Omental fat pad (tissue), 4 donors: ENCODE results near the gene AFF2. TPM values are rescaled to one million over a fixed set of nuclear protein-coding genes. Genes with fewer than 3 reads are reported as not detected.

Experiments used
- ATAC-seq: fragments of 150-250 bp; one replicate; pipeline ENCODE4 v1.9.1; 2016; ENCODE audit warnings: mild to moderate bottlenecking, moderate library complexity; ENCODE audit not compliant: low FRiP score
- DNase-seq: peaks from one replicate; pipeline ENCODE4 v3.0.0-alpha.2; 2019; ENCODE audit warnings: low spot score
- CTCF ChIP-seq, 3 donors: fragments of 450-650 bp; IDR thresholded peaks; one replicate each; pipeline ENCODE4 v1.5.1; 2016 to 2017; ENCODE audit warnings: antibody characterized with exemption in 3 of 3, mild to moderate bottlenecking in 3 of 3, moderate library complexity in 2 of 3
- total RNA-seq, 4 donors: library from RNA; depleted of rRNA; stranded (reverse); fragments of >200 nt; gene quantifications; one replicate each; pipeline ENCODE4 v1.1.0, GENCODE V29; 2016

The AFF2 gene
- total RNA-seq, 4 donors from 2014 or later: 5.7 to 16.7 (median 12.3) TPM

- no peak for DNase-seq
- no peak for TF ChIP-seq CTCF (IDR thresholded peaks at IDR 0.05)
- no peak for ATAC-seq
Measured at GRCh38 chrX:148495176-148495575, 5.2 kb upstream of the AFF2 start.

GRCh38 chrX:148498067-148498466, 2.4 kb upstream of the AFF2 start:
- no peak for TF ChIP-seq CTCF (IDR thresholded peaks at IDR 0.05)
- ATAC-seq (no peak), DNase-seq (no peak)

GRCh38 chrX:148499638-148500422, 587 bp upstream of the AFF2 start:
- DNase-seq (no peak), ATAC-seq (peak; percentile 12)
- TF ChIP-seq CTCF (IDR thresholded peaks at IDR 0.05): no peak

- no peak for TF ChIP-seq CTCF (IDR thresholded peaks at IDR 0.05)
- no peak for ATAC-seq
- no peak for DNase-seq
Measured at GRCh38 chrX:148501386-148502066, 1.1 kb downstream of the AFF2 start.

GRCh38 chrX:148504506-148504905, 4.1 kb downstream of the AFF2 start:
- TF ChIP-seq CTCF (IDR thresholded peaks at IDR 0.05): no peak
- ATAC-seq (no peak), DNase-seq (no peak)

GRCh38 chrX:148507418-148507817, 7.0 kb downstream of the AFF2 start:
- ATAC-seq (no peak), DNase-seq (no peak)
- TF ChIP-seq CTCF (IDR thresholded peaks at IDR 0.05): no peak

GRCh38 chrX:148512453-148512852, 12.0 kb downstream of the AFF2 start:
- TF ChIP-seq CTCF (IDR thresholded peaks at IDR 0.05): no peak
- no peak for DNase-seq
- ATAC-seq: no peak
